IPS DF 4.7 (cell line): ENCODE results near the gene RRP1B.

Experiments used
- DNase-seq: peaks from one replicate; pipeline ENCODE4 v3.0.0-alpha.2; 2013; ENCODE audit warnings: low spot score; ENCODE audit errors: extremely low read depth

The RRP1B gene

DNA sequence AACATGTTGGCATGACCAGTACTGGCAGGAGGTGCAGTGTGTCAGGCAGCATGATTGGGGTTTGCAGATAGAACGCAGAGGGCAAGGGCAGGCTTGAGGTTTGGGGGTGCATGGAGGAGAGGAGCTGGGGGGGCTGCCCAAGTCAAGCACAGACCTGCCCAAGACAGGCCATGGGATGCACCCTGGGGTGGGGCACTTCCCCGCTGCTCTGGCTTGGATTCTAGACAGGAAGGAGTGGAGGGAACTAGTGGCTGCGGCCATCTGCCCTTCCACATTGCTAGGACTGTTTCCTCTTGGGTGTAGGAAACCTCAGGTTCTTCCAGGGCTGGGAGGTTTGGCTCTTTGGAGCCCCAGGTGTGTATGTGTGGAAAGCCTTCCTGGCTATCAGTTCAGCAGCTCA, 62.6 kb downstream of the RRP1B start:
- DNase-seq = no peak

DNA sequence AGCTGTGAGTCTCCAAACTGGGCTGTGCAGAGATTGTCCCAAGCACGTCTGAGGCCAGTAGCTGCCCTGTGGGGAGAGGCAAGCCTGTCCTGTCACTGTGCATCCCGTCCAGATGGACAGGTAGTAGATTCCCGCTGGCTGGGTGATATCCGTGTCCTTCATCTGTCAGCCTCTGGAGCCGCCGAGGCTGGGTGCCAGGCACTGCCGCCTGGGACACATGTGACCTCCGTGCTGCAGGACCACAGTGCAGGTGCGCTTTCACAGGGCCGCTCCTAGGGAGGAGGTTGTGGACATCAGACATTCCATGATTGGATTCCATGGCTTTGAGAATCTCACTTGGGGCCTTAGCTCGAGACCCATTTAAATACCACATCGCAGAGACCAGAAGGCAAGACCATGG, 64.3 kb downstream of the RRP1B start:
- DNase-seq = no peak

DNA sequence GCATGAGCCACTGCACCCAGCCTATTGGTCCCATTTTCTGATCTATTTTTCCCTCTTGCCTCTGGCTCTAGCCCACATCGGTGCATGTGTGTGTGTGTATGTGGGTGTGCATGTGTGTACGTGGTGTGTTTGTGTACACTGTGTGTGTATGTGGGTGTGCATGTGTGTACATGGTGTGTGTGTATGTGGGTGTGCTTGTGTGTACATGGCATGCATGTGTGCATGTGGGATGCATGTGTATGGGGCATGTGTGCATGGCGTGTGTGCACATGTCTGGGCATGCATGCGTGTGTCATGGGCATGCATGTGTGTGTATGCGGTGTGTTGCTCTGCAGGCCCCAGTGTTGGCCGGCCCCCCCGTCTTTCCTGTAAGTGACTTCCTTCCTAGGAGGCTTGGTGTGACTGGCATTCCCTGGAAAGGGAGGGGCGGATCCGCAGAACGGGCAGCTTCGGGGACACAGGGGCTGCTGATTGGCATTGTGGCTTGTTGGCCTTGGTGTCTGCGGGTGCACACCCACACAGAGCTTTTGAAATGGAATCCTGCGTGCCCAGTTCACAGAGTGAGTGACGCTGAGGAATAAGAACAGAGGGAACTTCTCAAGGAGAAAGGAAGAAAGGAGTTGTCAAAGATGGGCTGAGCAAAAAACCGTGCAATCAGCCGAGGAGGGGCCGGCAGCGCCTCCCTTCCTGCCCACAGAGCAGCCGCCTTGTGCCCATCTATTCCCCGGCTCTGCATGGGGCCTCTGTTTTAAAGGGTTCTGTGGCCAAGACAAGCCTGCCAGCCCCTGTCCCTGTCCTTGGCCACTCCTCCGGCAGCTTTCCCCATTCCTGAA, 67.5 kb downstream of the RRP1B start:
- DNase-seq = no peak

DNA sequence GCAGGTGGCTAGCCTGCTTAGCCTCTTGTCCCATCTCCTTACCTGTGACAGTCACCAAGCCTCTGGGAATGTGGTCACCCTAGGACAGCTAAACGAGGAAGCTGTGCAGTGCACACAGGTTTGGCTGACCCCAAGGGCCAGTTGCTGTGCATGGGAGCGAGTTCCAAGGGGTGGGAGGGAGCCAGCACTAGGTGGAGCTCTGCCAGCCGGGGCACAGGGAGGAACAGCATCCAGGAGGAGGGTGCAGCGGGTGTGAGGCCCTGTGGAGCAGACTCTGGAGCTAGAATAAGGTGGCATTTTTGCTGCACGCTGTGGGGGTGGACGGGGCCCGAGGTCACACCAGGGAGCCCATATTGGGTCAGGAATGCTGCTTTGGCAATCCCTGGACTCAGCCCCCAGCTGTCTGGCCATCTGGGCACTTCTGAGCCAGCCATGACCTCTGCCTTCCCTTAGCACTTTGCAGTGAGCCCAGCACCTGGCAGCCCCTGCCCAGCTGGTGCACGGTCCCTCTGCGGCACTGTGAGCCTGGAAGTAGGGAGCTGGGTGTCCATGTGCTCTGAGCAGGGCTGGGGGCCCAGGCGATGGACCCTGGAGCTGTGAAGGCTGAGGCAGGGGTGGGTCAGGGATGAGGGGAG, 68.3 kb downstream of the RRP1B start:
- DNase-seq = no peak

DNA sequence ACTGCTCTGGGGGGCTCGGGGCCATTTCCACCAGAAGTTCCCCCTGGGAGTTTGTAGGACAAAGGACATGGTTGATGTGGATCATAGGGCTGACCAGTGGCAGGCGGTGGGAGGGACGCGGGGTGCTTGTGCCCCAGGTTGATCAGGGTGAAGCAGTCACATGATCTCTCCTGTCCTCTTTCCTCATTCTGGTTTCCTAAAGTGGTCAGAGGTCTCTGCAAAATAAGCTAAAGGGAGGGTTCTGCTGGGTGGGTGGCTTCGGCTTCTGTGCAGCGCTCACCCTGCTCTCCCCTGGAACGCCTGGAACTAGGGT, 68.8 kb downstream of the RRP1B start:
- no peak for DNase-seq

DNA sequence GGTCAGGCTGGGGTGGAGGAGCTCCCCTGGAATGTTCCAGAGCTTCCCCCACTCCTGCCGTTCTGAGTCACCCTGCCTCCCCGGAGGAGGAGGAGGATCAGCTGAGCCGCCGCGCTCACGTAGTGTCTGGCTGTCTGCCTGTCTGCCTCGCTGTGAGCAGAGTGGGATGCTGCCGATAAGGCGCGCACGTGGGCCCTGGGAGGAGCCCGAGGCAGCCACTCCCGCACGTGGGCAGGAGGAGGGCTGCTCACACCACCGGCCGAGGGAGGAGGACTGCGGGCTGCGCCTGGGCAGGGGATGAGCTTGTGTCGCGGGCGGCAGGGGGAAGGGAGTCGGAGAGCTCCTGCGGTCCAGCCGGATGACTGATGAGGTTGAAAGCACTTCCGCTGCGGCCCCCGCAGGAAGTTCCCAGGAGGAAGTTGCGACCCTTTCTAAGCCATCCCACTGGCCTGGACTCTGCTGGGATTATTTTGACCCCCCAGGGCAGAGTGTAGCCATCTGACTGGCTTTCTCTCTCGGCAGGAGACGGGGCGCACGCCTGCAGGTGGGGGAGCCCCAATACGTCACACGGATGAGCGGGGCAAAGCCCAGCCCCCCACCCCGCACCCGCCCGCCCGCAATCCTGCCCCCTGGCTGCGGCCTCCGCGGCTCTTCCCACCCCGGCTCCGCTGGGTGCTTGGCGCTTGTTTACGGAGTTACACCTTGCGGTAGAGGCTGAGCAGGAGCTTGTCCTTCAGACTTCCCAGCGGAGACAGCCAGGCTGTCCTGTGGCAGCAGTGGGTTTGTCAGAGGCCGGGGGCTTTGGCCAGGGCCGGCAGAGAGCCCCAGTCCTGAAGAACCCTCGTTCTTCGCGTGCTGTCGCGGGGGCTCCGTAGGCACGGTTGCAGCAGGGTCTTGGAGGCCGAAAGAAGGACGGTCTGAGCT, 69.4 kb downstream of the RRP1B start:
- no peak for DNase-seq

DNA sequence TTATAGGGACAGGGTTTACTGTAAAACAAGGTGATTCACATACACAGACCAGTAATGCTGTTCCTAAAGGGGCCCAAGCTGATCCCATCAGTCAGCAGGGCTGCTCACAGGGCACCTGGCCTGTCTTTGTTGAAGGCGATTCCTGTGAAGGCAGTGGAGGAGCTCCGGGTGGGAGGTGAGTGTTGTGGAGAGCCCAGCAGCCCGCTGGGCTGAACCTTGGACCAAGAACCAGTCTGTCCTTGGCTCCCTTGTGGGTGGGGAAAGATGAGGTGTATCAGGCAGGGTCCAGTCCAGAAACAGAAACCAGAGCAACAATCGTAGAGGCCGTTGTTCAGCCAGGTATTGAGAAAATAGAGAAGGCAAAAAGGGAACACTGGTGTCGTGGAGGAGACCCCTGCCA, 72.1 kb downstream of the RRP1B start:
- DNase-seq = no peak

DNA sequence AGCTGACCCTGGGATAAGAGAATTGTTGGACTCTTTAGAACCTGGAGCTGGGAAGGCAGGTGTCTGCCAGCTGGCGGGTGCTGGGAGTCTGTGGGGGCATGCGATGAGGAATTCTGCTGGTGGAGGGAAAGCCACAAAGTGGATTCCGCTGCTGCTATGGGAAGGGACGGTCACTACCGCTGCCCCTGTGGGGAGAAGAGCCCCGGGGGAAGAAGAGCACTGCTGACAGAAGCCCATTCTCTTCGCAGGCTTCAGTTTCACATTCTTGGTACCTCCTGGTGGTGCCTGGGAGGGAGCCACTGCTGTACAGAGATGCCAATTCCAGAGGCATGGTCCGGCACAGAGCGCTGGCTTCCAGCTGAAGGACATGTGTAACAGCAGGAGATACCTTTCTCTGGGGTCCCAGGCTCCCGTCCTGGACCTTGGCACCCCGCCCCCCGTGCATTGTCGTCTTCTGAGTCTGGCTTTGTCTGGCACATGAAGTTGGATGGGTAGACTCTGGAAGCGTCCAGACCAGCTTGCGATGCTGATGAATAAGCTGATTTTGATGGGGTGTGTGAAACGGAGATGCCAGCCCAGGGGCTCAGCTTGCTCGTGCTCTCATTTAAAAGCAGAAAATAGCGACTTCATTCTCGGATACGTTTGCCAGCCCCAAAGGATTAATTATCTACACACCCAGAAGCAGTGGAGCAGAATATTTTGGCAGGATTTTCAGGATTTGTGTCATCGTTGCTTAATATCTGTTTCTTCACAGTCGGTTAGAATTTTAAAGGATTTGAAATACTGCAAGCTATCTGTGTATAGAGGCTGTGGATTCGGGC, 72.7 kb downstream of the RRP1B start:
- DNase-seq = no peak

DNA sequence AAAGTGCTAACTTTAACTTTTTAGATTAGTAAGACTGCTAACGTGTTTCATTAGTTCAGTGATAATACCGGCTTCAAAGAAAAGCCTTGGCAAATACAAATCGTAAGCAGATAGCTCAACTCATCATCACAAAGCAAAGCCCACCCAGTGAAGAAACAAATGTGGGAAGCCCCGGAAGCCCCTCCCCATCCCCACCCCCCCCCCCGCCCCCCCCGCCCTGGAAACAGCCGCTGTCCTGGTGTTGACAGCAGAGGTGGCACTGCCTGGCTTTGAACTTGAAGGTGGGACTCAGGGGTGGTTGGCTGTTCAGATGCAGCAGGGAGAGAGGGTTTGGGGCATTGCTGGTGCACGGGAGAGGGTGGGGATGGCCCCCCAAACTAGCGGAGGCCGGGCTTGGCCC, 73.7 kb downstream of the RRP1B start:
- no peak for DNase-seq

DNA sequence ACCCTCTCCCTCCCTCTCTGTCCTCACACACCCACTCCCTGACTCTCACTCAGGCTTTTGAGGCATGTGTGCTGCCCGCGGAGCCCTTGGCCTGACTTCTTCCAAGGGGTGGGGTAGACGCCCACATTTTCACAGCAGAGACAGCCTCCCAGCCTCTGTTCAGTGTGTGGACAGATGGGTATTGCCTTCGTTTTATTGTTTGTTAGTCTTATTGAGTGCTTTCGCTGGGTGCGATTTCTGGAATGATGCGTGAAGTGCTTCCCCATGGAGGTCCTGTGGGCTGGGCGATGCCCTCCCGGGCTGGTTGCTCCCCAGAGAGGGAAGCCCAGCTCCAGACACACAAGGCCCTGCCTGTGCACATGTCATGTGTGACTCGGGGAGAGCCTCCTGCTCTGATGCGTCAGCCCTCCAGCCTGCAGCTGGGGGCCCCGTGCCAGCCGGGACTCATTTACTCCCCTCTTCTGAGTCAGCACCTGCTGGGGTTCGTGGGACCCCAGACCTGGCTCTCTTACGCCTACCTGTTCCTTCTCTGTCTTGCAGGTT, 74.2 kb downstream of the RRP1B start:
- no peak for DNase-seq

DNA sequence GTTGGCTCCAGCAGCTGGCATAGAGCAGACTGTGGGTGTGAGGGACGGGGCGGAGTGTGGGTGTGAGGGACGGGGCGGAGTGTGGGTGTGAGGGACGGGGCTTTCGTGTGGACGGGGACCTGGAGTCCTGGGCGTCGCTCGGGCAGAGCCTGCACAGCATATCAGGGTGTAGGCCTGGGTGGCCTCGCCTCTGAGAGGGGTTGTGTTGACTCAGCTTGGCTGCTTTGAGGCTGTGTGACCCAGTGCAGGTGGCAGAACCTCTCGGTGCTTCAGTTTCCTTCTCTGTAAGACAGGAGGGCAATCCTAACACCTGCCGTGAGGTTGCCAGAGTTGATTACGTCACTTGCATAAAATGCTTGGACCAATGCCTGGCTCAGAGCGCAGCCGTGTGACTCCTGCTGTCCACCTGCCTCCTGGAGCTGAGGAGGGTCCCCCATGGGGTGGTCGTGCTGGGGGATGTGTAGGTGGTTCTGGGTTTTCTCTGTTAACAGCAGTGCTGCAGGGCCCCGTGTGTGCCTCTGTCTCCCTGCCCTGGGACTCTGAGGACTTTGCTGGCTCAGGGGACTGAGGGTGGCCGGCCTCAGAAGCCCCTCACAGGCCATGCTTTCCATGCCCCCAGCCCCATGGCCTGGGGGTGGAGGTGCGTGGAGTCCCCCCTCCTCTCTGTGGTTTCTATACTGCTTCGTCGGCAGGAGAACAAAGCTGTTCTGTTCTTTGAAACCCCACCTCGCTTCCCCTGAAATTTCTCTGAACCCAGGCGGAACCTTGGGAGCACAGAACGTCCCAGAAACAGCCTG, 75.0 kb downstream of the RRP1B start:
- no peak for DNase-seq

DNA sequence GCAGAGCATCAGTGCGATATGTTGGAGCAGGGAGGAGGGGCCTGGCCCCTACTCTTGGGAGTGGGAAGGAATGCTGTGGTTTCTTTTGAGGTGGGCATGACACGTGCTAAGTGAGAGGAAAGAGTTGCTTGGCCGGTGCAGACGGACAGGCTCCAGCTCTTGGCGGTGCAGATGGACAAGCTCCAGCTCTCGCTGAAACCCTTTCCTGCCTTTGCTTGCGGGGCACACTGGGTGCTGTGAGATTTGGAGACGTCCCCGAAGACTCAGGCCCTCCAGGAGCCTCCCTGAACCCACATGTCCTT, 75.5 kb downstream of the RRP1B start:
- no peak for DNase-seq

DNA sequence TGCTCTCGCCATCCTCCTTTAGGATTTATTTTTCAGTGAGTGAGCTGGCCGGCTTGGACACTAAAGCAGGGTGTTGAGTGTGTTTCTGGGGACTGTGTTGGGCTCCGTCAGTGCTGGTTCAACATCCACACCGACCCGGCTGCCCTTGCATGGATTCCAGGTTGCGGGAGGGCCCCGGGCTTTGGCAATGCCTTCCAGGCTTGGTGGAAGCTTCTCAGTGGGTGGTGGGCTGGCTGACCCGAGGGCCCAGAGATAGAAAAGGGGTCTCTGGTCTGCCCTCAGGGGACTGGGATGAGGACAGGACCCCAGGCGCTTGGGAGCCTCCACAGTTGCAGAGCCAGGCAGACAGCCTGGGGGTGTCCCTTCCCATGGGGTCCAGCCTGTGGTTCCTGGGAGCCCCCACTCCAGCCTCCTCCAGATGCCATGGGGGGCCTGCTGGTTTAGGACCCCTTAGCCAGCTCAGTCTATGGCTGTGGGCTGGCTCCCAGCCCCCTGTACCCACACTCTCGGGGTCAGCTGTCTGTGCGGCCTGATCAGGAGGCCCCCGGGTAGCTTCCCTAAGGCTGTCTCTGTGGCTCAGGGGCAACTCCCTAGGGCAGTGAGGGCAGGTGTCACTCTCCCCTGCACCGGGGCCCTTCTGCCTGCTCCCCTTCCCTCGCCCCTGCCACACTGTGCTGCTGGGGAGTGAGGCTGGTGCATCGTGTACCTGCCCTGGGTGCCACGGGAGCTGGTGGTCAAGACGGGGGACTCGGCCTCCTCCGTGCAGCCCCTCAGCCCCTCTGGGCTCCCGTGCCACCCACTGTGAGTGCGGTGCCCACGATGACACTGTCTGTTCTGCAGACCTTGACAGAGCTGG, 76.1 kb downstream of the RRP1B start:
- DNase-seq = no peak

DNA sequence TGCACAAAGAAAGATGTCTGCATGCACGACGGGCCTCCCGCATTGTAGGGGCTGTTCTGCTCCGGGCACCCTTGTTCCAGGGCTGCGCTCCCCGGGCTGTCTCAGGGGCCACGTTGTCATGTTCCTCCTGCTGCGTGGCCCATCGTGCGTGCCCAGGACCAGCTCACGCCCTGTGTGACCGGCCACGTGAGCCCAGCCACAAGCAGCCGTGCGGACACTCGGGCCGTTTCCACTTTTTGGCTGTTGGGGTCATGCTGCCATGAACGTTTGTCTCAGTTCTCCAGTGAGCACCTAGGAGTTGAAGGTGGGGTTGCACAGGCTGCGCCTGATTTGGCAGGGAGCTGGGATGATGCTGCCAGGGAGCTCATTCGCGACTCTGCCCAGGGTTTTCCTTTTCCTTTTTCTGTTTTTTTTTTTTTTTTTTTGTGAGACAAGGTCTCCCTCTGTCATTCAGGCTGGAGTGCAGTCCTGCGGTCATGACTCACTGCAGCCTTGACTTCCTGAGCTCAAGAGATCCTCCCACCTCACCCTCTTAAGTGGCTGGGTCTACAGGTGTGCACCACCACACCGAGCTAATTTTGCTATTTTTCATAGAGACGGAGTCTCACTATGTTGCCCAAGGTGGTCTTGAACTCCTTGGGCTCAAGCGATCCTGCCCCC, 77.0 kb downstream of the RRP1B start:
- DNase-seq = no peak

DNA sequence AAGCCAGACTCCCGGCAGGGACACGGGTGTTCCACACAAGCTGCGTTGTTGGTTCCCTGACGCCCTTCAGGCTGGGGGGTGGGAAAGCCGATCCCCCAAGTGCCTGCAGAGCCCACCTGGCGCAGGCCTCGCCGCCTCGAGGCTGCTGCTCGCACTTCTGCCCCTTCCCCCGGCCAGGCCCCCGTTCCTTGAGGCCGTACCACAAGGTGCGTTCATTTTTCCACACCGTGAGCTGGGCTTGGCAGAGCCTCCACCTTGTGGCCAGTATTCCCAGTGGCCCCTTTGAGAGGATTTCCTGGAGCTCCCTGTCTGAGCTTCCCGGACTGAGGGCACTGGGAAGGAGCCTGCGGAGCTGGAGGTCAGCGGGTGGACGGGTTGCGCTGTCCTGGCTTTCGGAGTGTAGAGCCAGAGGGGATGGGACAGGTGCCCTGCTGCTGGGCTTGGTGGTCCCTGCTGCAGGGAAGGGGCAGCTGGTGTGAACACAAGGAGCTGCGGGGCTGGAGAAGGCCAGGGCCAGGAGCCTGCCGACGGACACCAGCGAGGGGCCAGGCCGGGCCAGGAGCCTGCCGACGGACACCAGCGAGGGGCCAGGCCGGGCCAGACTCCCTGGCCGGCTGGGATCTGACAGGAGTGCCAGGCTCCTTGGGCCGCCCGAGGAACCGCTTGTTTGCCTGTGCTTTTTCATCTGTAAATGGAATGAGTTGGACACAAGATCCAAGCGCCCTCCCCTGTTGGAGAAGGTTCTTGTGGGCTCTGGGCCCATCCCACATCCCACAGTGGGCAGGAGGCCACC, 78.0 kb downstream of the RRP1B start:
- no peak for DNase-seq

DNA sequence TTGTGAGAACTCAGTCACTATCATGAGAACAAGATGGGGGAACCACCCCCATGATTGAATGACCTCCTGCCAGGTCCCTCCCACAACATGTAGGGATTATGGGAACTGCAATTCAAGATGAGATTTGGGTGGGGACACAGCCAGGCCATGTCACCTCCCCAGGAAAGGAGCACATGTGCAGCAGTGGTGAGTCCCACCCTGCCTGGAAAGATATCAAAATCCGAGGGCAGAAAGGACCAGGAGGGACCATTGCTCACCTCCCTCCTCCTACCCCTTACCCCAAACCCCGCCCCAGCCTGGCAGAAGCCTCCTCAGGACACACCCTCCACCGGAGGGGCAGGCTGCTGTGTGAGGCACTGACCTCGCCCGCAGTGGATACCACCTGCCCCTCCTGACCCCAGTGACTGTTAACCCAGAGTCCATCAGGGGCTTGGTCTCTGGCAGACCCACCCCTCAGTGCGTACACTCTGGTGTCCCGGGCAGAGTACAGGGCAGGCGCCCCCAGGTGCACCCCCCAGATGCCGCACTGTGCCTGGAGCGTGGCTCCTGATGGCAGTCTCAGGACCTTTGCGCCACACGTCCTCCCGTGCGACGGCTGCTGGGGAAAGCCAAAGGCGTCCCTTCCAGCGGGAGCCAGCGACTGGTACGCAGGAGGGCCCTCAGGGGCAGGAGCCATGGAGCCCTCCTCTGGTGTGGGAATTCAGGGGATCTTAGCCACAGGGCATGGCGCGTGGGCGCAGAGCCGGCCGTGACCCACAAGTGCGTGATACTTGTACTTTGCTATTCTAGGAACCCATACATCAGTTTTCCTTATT, 80.5 kb downstream of the RRP1B start:
- DNase-seq = no peak

DNA sequence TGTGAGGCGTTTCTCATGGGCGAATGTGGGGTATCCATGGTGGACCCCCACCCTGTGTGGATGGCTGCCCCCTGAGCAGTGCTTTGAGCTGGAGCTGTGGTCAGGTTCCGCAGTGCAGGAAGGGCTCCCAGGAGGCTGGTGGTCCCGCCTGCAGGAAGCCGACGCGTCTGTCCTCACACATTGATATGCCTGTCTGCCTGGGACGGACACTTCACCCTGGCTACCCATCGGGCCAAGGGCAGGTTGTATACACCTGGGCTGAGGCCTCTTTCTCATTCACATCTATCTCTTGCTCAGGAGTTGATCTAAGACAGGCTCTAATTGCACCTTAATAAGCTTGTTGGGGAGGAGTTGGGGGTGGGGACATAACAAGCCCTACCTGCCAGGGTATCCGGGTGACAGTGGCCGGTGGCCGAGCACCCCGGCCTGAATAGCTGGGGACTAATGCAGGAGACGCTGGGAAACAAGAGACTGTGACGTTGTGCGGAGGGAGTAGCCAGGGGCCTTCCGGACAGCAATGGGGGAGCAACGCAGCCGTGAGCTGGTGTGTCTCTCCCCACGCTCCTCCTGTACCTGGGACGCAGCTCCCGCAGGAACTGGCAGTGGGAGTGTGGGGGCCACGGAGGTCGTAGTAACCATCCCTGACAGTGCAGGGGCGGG, 81.3 kb downstream of the RRP1B start:
- no peak for DNase-seq
